ENCODE data around the gene ABCC12.

GRCh38 chr16:48165961-48166578 is 10.3 kb upstream of the ABCC12 start:
- TF ChIP-seq, protein P1, sequence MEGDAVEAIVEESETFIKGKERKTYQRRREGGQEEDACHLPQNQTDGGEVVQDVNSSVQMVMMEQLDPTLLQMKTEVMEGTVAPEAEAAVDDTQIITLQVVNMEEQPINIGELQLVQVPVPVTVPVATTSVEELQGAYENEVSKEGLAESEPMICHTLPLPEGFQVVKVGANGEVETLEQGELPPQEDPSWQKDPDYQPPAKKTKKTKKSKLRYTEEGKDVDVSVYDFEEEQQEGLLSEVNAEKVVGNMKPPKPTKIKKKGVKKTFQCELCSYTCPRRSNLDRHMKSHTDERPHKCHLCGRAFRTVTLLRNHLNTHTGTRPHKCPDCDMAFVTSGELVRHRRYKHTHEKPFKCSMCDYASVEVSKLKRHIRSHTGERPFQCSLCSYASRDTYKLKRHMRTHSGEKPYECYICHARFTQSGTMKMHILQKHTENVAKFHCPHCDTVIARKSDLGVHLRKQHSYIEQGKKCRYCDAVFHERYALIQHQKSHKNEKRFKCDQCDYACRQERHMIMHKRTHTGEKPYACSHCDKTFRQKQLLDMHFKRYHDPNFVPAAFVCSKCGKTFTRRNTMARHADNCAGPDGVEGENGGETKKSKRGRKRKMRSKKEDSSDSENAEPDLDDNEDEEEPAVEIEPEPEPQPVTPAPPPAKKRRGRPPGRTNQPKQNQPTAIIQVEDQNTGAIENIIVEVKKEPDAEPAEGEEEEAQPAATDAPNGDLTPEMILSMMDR (IDR thresholded peaks at IDR 0.05): no peak
- no peak for TF ChIP-seq POLR2AphosphoS5 (IDR thresholded peaks at IDR 0.05)
- no peak for TF ChIP-seq POLR2A (IDR thresholded peaks at IDR 0.05)
